IMR-90 (cell line): ENCODE results near the gene C2orf80. TPM values are rescaled to one million over a fixed set of nuclear protein-coding genes. Genes with fewer than 3 reads are reported as not detected.

ENCODE experiments used
- ATAC-seq: fragments of 200-7000 bp; cut with Tn5 transposase; 2 replicates; pipeline ENCODE4 v1.9.1; 2020; ENCODE audit warnings: low read depth, mild to moderate bottlenecking, moderate library complexity
- BruUV-seq: library from RNA; stranded (reverse); fragments of 400-500 nt; replicated peaks from 2 replicates; lab custom pipeline; 2021; lab: Mats Ljungman, UMichigan
- CTCF ChIA-PET: fragments of 300-600 bp; formaldehyde crosslinking; extraction: SDS; loops from one replicate; lab custom pipeline; 2021; ENCODE audit warnings: antibody characterized with exemption; lab: Yijun Ruan, JAX
- POLR2A ChIA-PET: fragments of 300-600 bp; sonication (Branson Sonifier 250); formaldehyde crosslinking; loops from one replicate; lab custom pipeline; 2022; ENCODE audit warnings: antibody characterized with exemption; ENCODE audit not compliant: unreplicated experiment; lab: Charles Lee
- DNase-seq: peaks from one replicate; pipeline ENCODE4 v3.0.0; 2013
- H2AFZ ChIP-seq: replicated peaks from 2 replicates; pipeline ENCODE3; 2013; ENCODE audit warnings: low read length, mild to moderate bottlenecking; ENCODE audit not compliant: poor library complexity
- H2AK5ac ChIP-seq: 2 replicates; pipeline ENCODE4 v1.6.1; 2013; ENCODE audit warnings: low read depth, low read length, inconsistent platforms
- H2AK9ac ChIP-seq: replicated peaks from 2 replicates; pipeline ENCODE3; 2013; ENCODE audit warnings: mild to moderate bottlenecking, low read depth, low read length, moderate library complexity; ENCODE audit not compliant: poor library complexity
- H2BK120ac ChIP-seq: 2 replicates; pipeline ENCODE4 v1.6.1; 2013; ENCODE audit warnings: low read depth, low read length, inconsistent platforms
- H2BK15ac ChIP-seq: 3 replicates; pipeline ENCODE4 v1.6.1; 2013; ENCODE audit warnings: low read depth, low read length, inconsistent platforms
- H2BK20ac ChIP-seq: 2 replicates; pipeline ENCODE4 v1.6.1; 2013; ENCODE audit warnings: low read depth, mild to moderate bottlenecking, inconsistent platforms, low read length, moderate library complexity
- H2BK5ac ChIP-seq: 2 replicates; pipeline ENCODE4 v1.6.1; 2013; ENCODE audit warnings: mild to moderate bottlenecking, low read depth, low read length, inconsistent platforms; ENCODE audit not compliant: poor library complexity, severe bottlenecking
- H3K14ac ChIP-seq: replicated peaks from 2 replicates; pipeline ENCODE4 v1.6.1; 2013; ENCODE audit warnings: low read depth, low read length, inconsistent platforms
- H3K18ac ChIP-seq: 2 replicates; pipeline ENCODE4 v1.6.1; 2013; ENCODE audit warnings: low read depth, low read length, control low read depth
- H3K23ac ChIP-seq: 2 replicates; pipeline ENCODE4 v1.6.1; 2013; ENCODE audit warnings: low read depth, low read length, inconsistent platforms
- H3K27ac ChIP-seq: 2 replicates; pipeline ENCODE4 v1.5.1; 2013; ENCODE audit warnings: mild to moderate bottlenecking, control low read depth, low read length; ENCODE audit not compliant: insufficient read depth
- H3K27me3 ChIP-seq: 2 replicates; pipeline ENCODE4 v1.6.1; 2013; ENCODE audit warnings: low read length; ENCODE audit not compliant: control insufficient read depth, insufficient read depth
- H3K36me3 ChIP-seq: 2 replicates; pipeline ENCODE4 v1.6.1; 2013; ENCODE audit warnings: low read length, mixed read lengths; ENCODE audit not compliant: control insufficient read depth, insufficient read depth
- H3K4ac ChIP-seq: 2 replicates; pipeline ENCODE4 v1.6.1; 2013; ENCODE audit warnings: low read depth, low read length, inconsistent platforms
- H3K4me1 ChIP-seq: 2 replicates; pipeline ENCODE4 v1.6.1; 2013; ENCODE audit warnings: low read length, mixed read lengths; ENCODE audit not compliant: control insufficient read depth, insufficient read depth
- H3K4me2 ChIP-seq: 2 replicates; pipeline ENCODE4 v1.6.1; 2013; ENCODE audit warnings: low read depth, mild to moderate bottlenecking, control low read depth, low read length, moderate library complexity
- H3K4me3 ChIP-seq: 2 replicates; pipeline ENCODE4 v1.5.1; 2013; ENCODE audit warnings: low read depth, mild to moderate bottlenecking, control low read depth, low read length, moderate library complexity; ENCODE audit not compliant: insufficient read depth
- H3K56ac ChIP-seq: 2 replicates; pipeline ENCODE4 v1.6.1; 2013; ENCODE audit warnings: low read length, inconsistent platforms; ENCODE audit not compliant: insufficient read depth; ENCODE audit errors: extremely low read depth
- H3K79me1 ChIP-seq, 2 experiments: 2 replicates each; pipeline ENCODE4 v1.6.1; 2013; ENCODE audit warnings: low read length in 2 of 2, inconsistent platforms in 1 of 2, low read depth in 1 of 2
- H3K9ac ChIP-seq: 2 replicates; pipeline ENCODE4 v1.6.1; 2013; ENCODE audit warnings: low read depth, low read length, control low read depth
- H3K9me1 ChIP-seq: 2 replicates; pipeline ENCODE4 v1.6.1; 2013; ENCODE audit warnings: low read length, inconsistent platforms; ENCODE audit not compliant: insufficient read depth
- H3K9me3 ChIP-seq: 2 replicates; pipeline ENCODE4 v1.6.1; 2013; ENCODE audit warnings: low read length; ENCODE audit not compliant: control insufficient read depth, insufficient read depth
- H4K20me1 ChIP-seq: 2 replicates; pipeline ENCODE4 v1.6.1; 2013; ENCODE audit warnings: low read length, inconsistent platforms; ENCODE audit not compliant: insufficient read depth
- H4K5ac ChIP-seq: 2 replicates; pipeline ENCODE4 v1.6.1; 2013; ENCODE audit warnings: mild to moderate bottlenecking, low read depth, low read length, control low read depth
- H4K8ac ChIP-seq, 2 experiments: 2 replicates each; pipeline ENCODE4 v1.6.1; 2013; ENCODE audit warnings: low read depth in 2 of 2, low read length in 2 of 2, control low read depth in 1 of 2, inconsistent platforms in 1 of 2
- H4K91ac ChIP-seq: 2 replicates; pipeline ENCODE4 v1.6.1; 2013; ENCODE audit warnings: low read depth, low read length, inconsistent platforms; ENCODE audit not compliant: insufficient read depth
- BHLHE40 ChIP-seq: fragments of 150-350 bp; IDR thresholded peaks from 2 replicates; pipeline ENCODE4 v1.6.1; 2016; ENCODE audit warnings: mild to moderate bottlenecking, low read depth, low read length
- CEBPB ChIP-seq: IDR thresholded peaks from 2 replicates; pipeline ENCODE4 v1.6.1; 2012; ENCODE audit warnings: low read depth, low read length, improper control_type of control experiment
- CHD1 ChIP-seq: IDR thresholded peaks from 2 replicates; pipeline ENCODE4 v1.6.1; 2012; ENCODE audit warnings: low read depth, low read length, improper control_type of control experiment
- FOS ChIP-seq: fragments of 150-350 bp; IDR thresholded peaks from 2 replicates; pipeline ENCODE4 v1.6.1; 2016; ENCODE audit warnings: low read depth, low read length
- MAFK ChIP-seq: IDR thresholded peaks from 2 replicates; pipeline ENCODE4 v1.6.1; 2012; ENCODE audit warnings: low read depth, low read length, improper control_type of control experiment
- MAZ ChIP-seq: IDR thresholded peaks from 2 replicates; pipeline ENCODE4 v1.6.1; 2012; ENCODE audit warnings: low read depth, mild to moderate bottlenecking, low read length, improper control_type of control experiment, moderate library complexity, borderline replicate concordance
- MXI1 ChIP-seq: IDR thresholded peaks from 2 replicates; pipeline ENCODE4 v1.6.1; 2012; ENCODE audit warnings: low read depth, mild to moderate bottlenecking, low read length, moderate library complexity, borderline replicate concordance
- NFE2L2 ChIP-seq: fragments of 150-350 bp; IDR thresholded peaks from 2 replicates; pipeline ENCODE4 v1.6.1; 2016; ENCODE audit warnings: low read depth, mild to moderate bottlenecking, low read length
- POLR2A ChIP-seq: IDR thresholded peaks from 2 replicates; pipeline ENCODE4 v1.6.1; 2012; ENCODE audit warnings: mild to moderate bottlenecking, low read depth, low read length
- RAD21 ChIP-seq: IDR thresholded peaks from 2 replicates; pipeline ENCODE4 v1.6.1; 2012; ENCODE audit warnings: low read length, improper control_type of control experiment
- RCOR1 ChIP-seq: IDR thresholded peaks from 2 replicates; pipeline ENCODE4 v1.6.1; 2012; ENCODE audit warnings: mild to moderate bottlenecking, low read length, improper control_type of control experiment; ENCODE audit not compliant: insufficient replicate concordance
- RFX5 ChIP-seq: IDR thresholded peaks from 2 replicates; pipeline ENCODE4 v1.8.0; 2012; ENCODE audit warnings: low read depth, mild to moderate bottlenecking, low read length, moderate library complexity
- SMC3 ChIP-seq: fragments of 150-350 bp; IDR thresholded peaks from 2 replicates; pipeline ENCODE4 v1.6.1; 2016; ENCODE audit warnings: low read depth, mild to moderate bottlenecking, antibody characterized with exemption, low read length, moderate library complexity
- WGBS, 2 experiments: methylation state at CpG; one replicate each; pipeline versions ENCODE4 v1.1.5 to v1.1.7; 2013; ENCODE audit warnings: missing lambda C conversion rate in 2 of 2; ENCODE audit not compliant: insufficient read length in 1 of 2; ENCODE audit errors: extremely low coverage in 2 of 2; 5-methylcytosine and 5-hydroxymethylcytosine counted together
- dilution Hi-C: fragments of 300-500 bp; cut with HindIII; formaldehyde crosslinking; loops from one replicate; pipeline ENCODE4 v1.14.3; 2018; ENCODE audit warnings: low sequenced_read_pairs; ENCODE audit not compliant: unreplicated experiment
- in situ Hi-C: fragments of 300-500 bp; cut with MboI; formaldehyde crosslinking; loops from 3 replicates; pipeline ENCODE4 v1.14.3; 2019; ENCODE audit warnings: low sequenced_read_pairs, inconsistent platforms, mixed read lengths
- intact Hi-C: fragments of 100-400 bp; cut with micrococcal nuclease; formaldehyde crosslinking; loops from 2 replicates; pipeline ENCODE4 v1.10.0; 2022
- polyA plus RNA-seq, 3 experiments: library from polyadenylated mRNA; depleted of rRNA; stranded (reverse); fragments of >200 nt; gene quantifications; 2 replicates each; pipeline ENCODE4 v1.2.3, GENCODE V29; 2012; ENCODE audit warnings: low replicate concordance in 1 of 3
- total RNA-seq: library from RNA; depleted of rRNA; stranded (reverse); fragments of >200 nt; gene quantifications from 2 replicates; pipeline ENCODE4 v1.2.3, GENCODE V29; 2012
- TF ChIP-seq, protein P1 (sequence below): conservative IDR thresholded peaks from 2 replicates; pipeline ENCODE4 v1.5.1; 2012; ENCODE audit warnings: mild to moderate bottlenecking, low read depth, low read length, improper control_type of control experiment
- TF ChIP-seq, protein P2 (sequence below): fragments of 150-350 bp; IDR thresholded peaks from 2 replicates; pipeline ENCODE4 v1.6.1; 2017; ENCODE audit warnings: mild to moderate bottlenecking, antibody characterized with exemption, low read length, low read depth
- TF ChIP-seq, protein P3 (sequence below): fragments of 150-350 bp; IDR thresholded peaks from 2 replicates; pipeline ENCODE4 v1.6.1; 2016; ENCODE audit warnings: low read depth, mild to moderate bottlenecking, low read length, moderate library complexity, borderline replicate concordance

The C2orf80 gene
- total and polyA plus RNA-seq, 2 of the 4 experiments (the other 2 are of a cell fraction), result not detected

DNA sequence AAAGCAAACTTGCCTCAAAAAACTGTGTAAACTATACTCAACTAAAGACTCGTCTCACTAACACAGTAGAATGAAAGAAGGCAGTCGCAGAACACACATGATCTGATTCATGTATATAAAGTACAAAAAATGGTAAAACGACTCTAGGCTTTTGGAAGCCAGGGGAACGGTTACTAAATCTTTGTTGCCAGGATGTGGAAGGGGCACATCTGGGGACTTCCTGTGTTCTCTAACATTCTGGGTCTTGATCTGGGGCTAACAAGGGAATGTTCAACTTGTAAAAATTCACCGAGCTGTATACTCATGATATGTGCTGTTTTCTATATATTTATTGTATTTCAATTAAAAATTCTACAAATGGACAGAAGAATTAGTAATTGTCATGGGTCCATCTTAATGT lies 14.3 kb upstream of the C2orf80 start:
- no CpG with 5 or more reads among the region's 5 CpGs for WGBS, 2 experiments
- H2BK15ac ChIP-seq, result no peak overlapping the region
- no peaks in the 10 kb centered on the region for H3K79me1 ChIP-seq
- in situ Hi-C loops, result no loop called here
- ATAC-seq (no peak), DNase-seq (no peak)
- no peaks in the 10 kb centered on the region for H3K9me3 ChIP-seq
- dilution Hi-C loops, result no loop called here
- no peak overlapping the region for H4K91ac ChIP-seq
- H4K8ac ChIP-seq, result no peak overlapping the region
- H3K27me3 ChIP-seq, result no peaks in the 10 kb centered on the region; the same call in 1 of the 2 replicates
- no peaks in the 10 kb centered on the region for H3K36me3 ChIP-seq
- no peak overlapping the region for H2AFZ ChIP-seq
- H4K5ac ChIP-seq, result no peak overlapping the region
- H2AK5ac ChIP-seq, result no peak overlapping the region
- intact Hi-C loops, result no loop called here
- no peak overlapping the region for H3K27ac ChIP-seq
- H3K23ac ChIP-seq, result no peak overlapping the region
- TF ChIP-seq, protein P1, sequence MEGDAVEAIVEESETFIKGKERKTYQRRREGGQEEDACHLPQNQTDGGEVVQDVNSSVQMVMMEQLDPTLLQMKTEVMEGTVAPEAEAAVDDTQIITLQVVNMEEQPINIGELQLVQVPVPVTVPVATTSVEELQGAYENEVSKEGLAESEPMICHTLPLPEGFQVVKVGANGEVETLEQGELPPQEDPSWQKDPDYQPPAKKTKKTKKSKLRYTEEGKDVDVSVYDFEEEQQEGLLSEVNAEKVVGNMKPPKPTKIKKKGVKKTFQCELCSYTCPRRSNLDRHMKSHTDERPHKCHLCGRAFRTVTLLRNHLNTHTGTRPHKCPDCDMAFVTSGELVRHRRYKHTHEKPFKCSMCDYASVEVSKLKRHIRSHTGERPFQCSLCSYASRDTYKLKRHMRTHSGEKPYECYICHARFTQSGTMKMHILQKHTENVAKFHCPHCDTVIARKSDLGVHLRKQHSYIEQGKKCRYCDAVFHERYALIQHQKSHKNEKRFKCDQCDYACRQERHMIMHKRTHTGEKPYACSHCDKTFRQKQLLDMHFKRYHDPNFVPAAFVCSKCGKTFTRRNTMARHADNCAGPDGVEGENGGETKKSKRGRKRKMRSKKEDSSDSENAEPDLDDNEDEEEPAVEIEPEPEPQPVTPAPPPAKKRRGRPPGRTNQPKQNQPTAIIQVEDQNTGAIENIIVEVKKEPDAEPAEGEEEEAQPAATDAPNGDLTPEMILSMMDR, result no peak
- TF ChIP-seq CEBPB (no peak), MXI1 (no peak), FOS (no peak), MAFK (no peak), RAD21 (no peak), MAZ (no peak), SMC3 (no peak), RFX5 (no peak), CHD1 (no peak), NFE2L2 (no peak), BHLHE40 (no peak), POLR2A (no peak), RCOR1 (no peak)
- TF ChIP-seq, protein P2, sequence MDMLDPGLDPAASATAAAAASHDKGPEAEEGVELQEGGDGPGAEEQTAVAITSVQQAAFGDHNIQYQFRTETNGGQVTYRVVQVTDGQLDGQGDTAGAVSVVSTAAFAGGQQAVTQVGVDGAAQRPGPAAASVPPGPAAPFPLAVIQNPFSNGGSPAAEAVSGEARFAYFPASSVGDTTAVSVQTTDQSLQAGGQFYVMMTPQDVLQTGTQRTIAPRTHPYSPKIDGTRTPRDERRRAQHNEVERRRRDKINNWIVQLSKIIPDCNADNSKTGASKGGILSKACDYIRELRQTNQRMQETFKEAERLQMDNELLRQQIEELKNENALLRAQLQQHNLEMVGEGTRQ, result no peak
- TF ChIP-seq, protein P3, sequence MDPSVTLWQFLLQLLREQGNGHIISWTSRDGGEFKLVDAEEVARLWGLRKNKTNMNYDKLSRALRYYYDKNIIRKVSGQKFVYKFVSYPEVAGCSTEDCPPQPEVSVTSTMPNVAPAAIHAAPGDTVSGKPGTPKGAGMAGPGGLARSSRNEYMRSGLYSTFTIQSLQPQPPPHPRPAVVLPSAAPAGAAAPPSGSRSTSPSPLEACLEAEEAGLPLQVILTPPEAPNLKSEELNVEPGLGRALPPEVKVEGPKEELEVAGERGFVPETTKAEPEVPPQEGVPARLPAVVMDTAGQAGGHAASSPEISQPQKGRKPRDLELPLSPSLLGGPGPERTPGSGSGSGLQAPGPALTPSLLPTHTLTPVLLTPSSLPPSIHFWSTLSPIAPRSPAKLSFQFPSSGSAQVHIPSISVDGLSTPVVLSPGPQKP, result no peak
- H3K14ac ChIP-seq, result no peak overlapping the region
- H3K4me1 ChIP-seq, result no peaks in the 10 kb centered on the region
- H3K18ac ChIP-seq, result no peak overlapping the region
- POLR2A ChIA-PET, result no interaction called here
- CTCF ChIA-PET, result no interaction called here
- H2BK5ac ChIP-seq, result no peak overlapping the region
- H2BK20ac ChIP-seq, result no peak overlapping the region
- H3K9me1 ChIP-seq, result no peaks in the 10 kb centered on the region
- no peak overlapping the region for H3K56ac ChIP-seq
- no peak overlapping the region for H3K4me2 ChIP-seq
- H2BK120ac ChIP-seq, result no peak overlapping the region
- H3K4ac ChIP-seq, result no peak overlapping the region
- no peak overlapping the region for H2AK9ac ChIP-seq
- H3K4me3 ChIP-seq, result no peak overlapping the region
- H3K9ac ChIP-seq, result no peak overlapping the region
- BruUV-seq, result no TSS peak
- H4K20me1 ChIP-seq, result no peaks in the 10 kb centered on the region
